Endothelial cell of umbilical vein (primary cell): ENCODE results near the gene TNRC6B. TPM values are rescaled to one million over a fixed set of nuclear protein-coding genes. Genes with fewer than 3 reads are reported as not detected.

Source experiments
- BruUV-seq: library from RNA; stranded (reverse); fragments of 400-500 nt; replicated peaks from 2 replicates; lab custom pipeline; 2021; lab: Mats Ljungman, UMichigan
- CTCF ChIA-PET: fragments of 300-600, 350-600 bp; sonication (Branson Sonifier 250); formaldehyde crosslinking; loops from one replicate; lab custom pipeline; 2021; ENCODE audit warnings: antibody characterized with exemption, inconsistent platforms; lab: Charles Lee
- POLR2A ChIA-PET: fragments of 300-600, 350-600 bp; sonication (Branson Sonifier 250); formaldehyde crosslinking; loops from one replicate; lab custom pipeline; 2021; ENCODE audit warnings: antibody characterized with exemption, inconsistent platforms; lab: Charles Lee
- DNase-seq: peaks from one replicate; pipeline ENCODE4 v3.0.0-alpha.2; 2011; ENCODE audit warnings: low read depth, low spot score
- FAIRE-seq: peaks from 2 replicates; lab custom pipeline; 2011; peaks lifted over from hg19 to GRCh38; lab: Jason Lieb, UNC
- H2AFZ ChIP-seq: 2 replicates; pipeline ENCODE4 v1.6.0; 2012; ENCODE audit warnings: low read depth, low read length, control low read depth, inconsistent platforms
- H3K27ac ChIP-seq: 2 replicates; pipeline ENCODE4 v1.5.1; 2011; ENCODE audit warnings: low read depth, mild to moderate bottlenecking, control low read depth, low read length, moderate library complexity; ENCODE audit not compliant: insufficient read depth
- H3K27me3 ChIP-seq, 2 experiments: 2 replicates each; pipeline versions ENCODE4 v1.6.0 to v1.6.1; 2011; ENCODE audit warnings: low read length in 2 of 2, mixed read lengths in 1 of 2; ENCODE audit not compliant: control insufficient read depth in 2 of 2, insufficient read depth in 2 of 2
- H3K36me3 ChIP-seq, 2 experiments: 2 replicates in 1 of 2; 3 replicates in 1 of 2; pipeline ENCODE4 v1.5.1; 2011; ENCODE audit warnings: low read length in 2 of 2, mild to moderate bottlenecking in 1 of 2, moderate library complexity in 1 of 2; ENCODE audit not compliant: control insufficient read depth in 2 of 2, insufficient read depth in 2 of 2; ENCODE audit errors: extremely low read depth in 1 of 2
- H3K4me1 ChIP-seq: 3 replicates; pipeline ENCODE4 v1.5.1; 2011; ENCODE audit warnings: mild to moderate bottlenecking, low read length; ENCODE audit not compliant: control insufficient read depth, insufficient read depth; ENCODE audit errors: extremely low read depth
- H3K4me2 ChIP-seq: 2 replicates; pipeline ENCODE4 v1.6.1; 2011; ENCODE audit warnings: low read length, control low read depth, mixed read lengths; ENCODE audit not compliant: insufficient read depth
- H3K4me3 ChIP-seq, 3 experiments: fragments of 200-600 bp in 1 of 3; sonication (generic), shearing (Covaris generic) in 1 of 3; replicated peaks in 1 of 3; 2 replicates each; pipeline ENCODE4 v1.5.1; 2011 to 2016; ENCODE audit warnings: control low read depth in 3 of 3, low read length in 3 of 3, mild to moderate bottlenecking in 2 of 3, inconsistent platforms in 1 of 3, low read depth in 1 of 3, moderate library complexity in 1 of 3; ENCODE audit not compliant: insufficient read depth in 1 of 3
- H3K79me2 ChIP-seq: 2 replicates; pipeline ENCODE4 v1.6.0; 2012; ENCODE audit warnings: low read length, inconsistent platforms; ENCODE audit not compliant: control insufficient read depth, insufficient read depth
- H3K9ac ChIP-seq: replicated peaks from 2 replicates; pipeline ENCODE3; 2011; ENCODE audit warnings: low read length, control low read depth; ENCODE audit not compliant: insufficient read depth; ENCODE audit errors: extremely low read depth
- H3K9me1 ChIP-seq: replicated peaks from 3 replicates; pipeline ENCODE4 v1.6.0; 2011; ENCODE audit warnings: mild to moderate bottlenecking, low read length; ENCODE audit not compliant: control insufficient read depth, insufficient read depth; ENCODE audit errors: extremely low read depth
- H3K9me3 ChIP-seq: replicated peaks from 2 replicates; pipeline ENCODE4 v1.5.1; 2012; ENCODE audit warnings: low read length, inconsistent platforms; ENCODE audit not compliant: control insufficient read depth, insufficient read depth
- H4K20me1 ChIP-seq: replicated peaks from 2 replicates; pipeline ENCODE3; 2011; ENCODE audit warnings: mild to moderate bottlenecking, low read length; ENCODE audit not compliant: control insufficient read depth, insufficient read depth; ENCODE audit errors: extremely low read depth
- CTCF ChIP-seq, 2 donors: IDR thresholded peaks; 1 replicate in 1 of 2; 2 replicates in 1 of 2; pipeline ENCODE4 v1.5.1; 2011; ENCODE audit warnings: low read length in 2 of 2, mild to moderate bottlenecking in 2 of 2, moderate library complexity in 2 of 2, control low read depth in 1 of 2, inconsistent platforms in 1 of 2, low read depth in 1 of 2; ENCODE audit not compliant: insufficient read depth in 1 of 2; ENCODE audit errors: extremely low read depth in 1 of 2
- EZH2 ChIP-seq: IDR thresholded peaks from 2 replicates; pipeline ENCODE4 v1.6.1; 2012; ENCODE audit warnings: borderline replicate concordance, low read depth, mild to moderate bottlenecking, moderate library complexity, low read length, inconsistent platforms; ENCODE audit not compliant: severe bottlenecking
- FOS ChIP-seq: IDR thresholded peaks from 2 replicates; pipeline ENCODE4 v1.6.1; 2011; ENCODE audit warnings: mild to moderate bottlenecking, low read length, moderate library complexity, borderline replicate concordance; ENCODE audit not compliant: insufficient read depth
- GATA2 ChIP-seq: IDR thresholded peaks from 2 replicates; pipeline ENCODE4 v1.7.0; 2011; ENCODE audit warnings: low read depth, mild to moderate bottlenecking, moderate library complexity, mixed read lengths, low read length; ENCODE audit not compliant: insufficient read length, insufficient read depth
- JUN ChIP-seq: IDR thresholded peaks from 2 replicates; pipeline ENCODE4 v1.6.1; 2011; ENCODE audit warnings: borderline replicate concordance, low read depth; ENCODE audit not compliant: insufficient read length, insufficient read depth
- MAX ChIP-seq: IDR thresholded peaks from 2 replicates; pipeline ENCODE4 v1.6.1; 2011; ENCODE audit not compliant: insufficient read depth, insufficient read length
- MYC ChIP-seq: IDR thresholded peaks from one replicate; pipeline ENCODE4 v1.6.1; 2011; ENCODE audit warnings: mild to moderate bottlenecking, low read depth, low read length
- POLR2A ChIP-seq: IDR thresholded peaks from 2 replicates; pipeline ENCODE4 v1.6.1; 2012; ENCODE audit warnings: low read depth, mild to moderate bottlenecking, control low read depth, low read length
- POLR2AphosphoS5 ChIP-seq: IDR thresholded peaks from 2 replicates; pipeline ENCODE4 v1.6.1; 2012; ENCODE audit warnings: low read depth, mild to moderate bottlenecking, control low read depth, low read length, moderate library complexity; ENCODE audit not compliant: insufficient read depth
- dilution Hi-C: fragments of 300-500 bp; cut with MboI; formaldehyde crosslinking; loops from one replicate; pipeline ENCODE4 v1.15.0; 2019; ENCODE audit warnings: low sequenced_read_pairs; ENCODE audit not compliant: extremely low pct_ligation_motif_present
- intact Hi-C: fragments of 100-400 bp; cut with micrococcal nuclease; formaldehyde crosslinking; loops from one replicate; pipeline ENCODE4 v1.10.0; 2022
- polyA plus RNA-seq, 4 experiments: library from polyadenylated mRNA; depleted of rRNA in 3 of 4; stranded (reverse) in 3 of 4; unstranded in 1 of 4; fragments of >200 nt; gene quantifications; 2 replicates each; pipeline versions ENCODE4 v1.2.1 to v1.2.3, GENCODE V29; 2011 to 2012; ENCODE audit warnings: missing spikeins in 1 of 4
- total RNA-seq: library from RNA; stranded (reverse); gene quantifications from 2 replicates; pipeline ENCODE4 v1.2.3, GENCODE V29; 2021

TNRC6B gene
- total and polyA plus RNA-seq, 2 donors (not counting 3 experiments of a cell fraction or from before 2014, with no cell fraction given): 10.6 to 37.2 TPM

- H2AFZ ChIP-seq: no peak overlapping the region
- no TSS peak for BruUV-seq
- peaks cover 19% of the 10 kb centered on the region for H3K4me1 ChIP-seq
- H3K4me3 ChIP-seq: no peak overlapping the region
- CTCF ChIA-PET: no interaction called here
- POLR2A ChIA-PET: no interaction called here
- dilution Hi-C loops (no loop called here), intact Hi-C loops (loop anchor here (5.0 kb wide), 1 partner anchor 147 kb away; the partner anchor contains the start of gene TNRC6B)
- H3K36me3 ChIP-seq: peaks cover 13 to 15% of the 10 kb centered on the region in 2 experiments
- TF ChIP-seq MYC (no peak), POLR2A (no peak), GATA2 (no peak), FOS (no peak), MAX (no peak), CTCF (IDR thresholded peaks at IDR 0.05; ENCODE audit: extremely low read depth in 1 of 2, insufficient read depth in 1 of 2, low read depth in 1 of 2, low read length in 2 of 2) (no peak), JUN (no peak), EZH2 (no peak), POLR2AphosphoS5 (no peak)
- no peaks in the 10 kb centered on the region for H3K9me1 ChIP-seq
- no peak overlapping the region for H3K4me2 ChIP-seq
- H3K9ac ChIP-seq: no peak overlapping the region
- no peaks in the 10 kb centered on the region for H3K27me3 ChIP-seq
- no peaks in the 10 kb centered on the region for H4K20me1 ChIP-seq
- DNase-seq: no peak
- no peak for FAIRE-seq
- no peaks in the 10 kb centered on the region for H3K9me3 ChIP-seq
- H3K79me2 ChIP-seq: no peaks in the 10 kb centered on the region
- H3K27ac ChIP-seq: no peak overlapping the region
These were observed 147.0 kb downstream of the TNRC6B start for GRCh38 chr22:40324468-40325305.
